HT1080 (cell line): ENCODE results near the gene SLC25A38. TPM values are rescaled to one million over a fixed set of nuclear protein-coding genes. Genes with fewer than 3 reads are reported as not detected.
"Not testable (repeated sequence)": the region's sequence is repeated elsewhere in the genome, so short reads cannot be mapped to it uniquely, and the experiment has no call there.

Experiments used
- DNase-seq: peaks from one replicate; pipeline ENCODE4 v3.0.0-alpha.2; 2015; ENCODE audit warnings: low read depth
- total RNA-seq: library from RNA; depleted of rRNA; stranded (reverse); fragments of >200 nt; shearing (Covaris generic); gene quantifications from 2 replicates; pipeline ENCODE4 v1.2.3, GENCODE V29; 2014

The SLC25A38 gene
- total RNA-seq, 1 experiment from 2014 or later = 53.8 TPM

DNA sequence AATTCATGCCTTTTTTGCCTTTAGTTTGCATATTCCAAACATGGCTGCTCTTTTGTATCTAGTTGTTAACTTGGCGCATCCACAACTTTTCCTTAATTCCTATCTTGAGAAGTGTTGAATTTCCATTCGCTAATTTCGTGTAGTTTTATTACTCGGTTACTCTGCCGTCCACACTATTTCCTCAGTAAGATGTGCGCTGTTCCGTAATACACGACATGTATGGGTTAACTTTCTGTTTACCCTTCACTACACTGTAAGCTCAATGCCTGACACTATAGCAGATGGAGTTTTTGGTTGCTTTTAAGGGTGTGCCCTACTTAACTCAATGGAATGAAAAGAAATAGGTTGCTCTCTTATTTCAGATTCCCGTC lies 24.1 kb downstream of the SLC25A38 start:
- no peak for DNase-seq

DNA sequence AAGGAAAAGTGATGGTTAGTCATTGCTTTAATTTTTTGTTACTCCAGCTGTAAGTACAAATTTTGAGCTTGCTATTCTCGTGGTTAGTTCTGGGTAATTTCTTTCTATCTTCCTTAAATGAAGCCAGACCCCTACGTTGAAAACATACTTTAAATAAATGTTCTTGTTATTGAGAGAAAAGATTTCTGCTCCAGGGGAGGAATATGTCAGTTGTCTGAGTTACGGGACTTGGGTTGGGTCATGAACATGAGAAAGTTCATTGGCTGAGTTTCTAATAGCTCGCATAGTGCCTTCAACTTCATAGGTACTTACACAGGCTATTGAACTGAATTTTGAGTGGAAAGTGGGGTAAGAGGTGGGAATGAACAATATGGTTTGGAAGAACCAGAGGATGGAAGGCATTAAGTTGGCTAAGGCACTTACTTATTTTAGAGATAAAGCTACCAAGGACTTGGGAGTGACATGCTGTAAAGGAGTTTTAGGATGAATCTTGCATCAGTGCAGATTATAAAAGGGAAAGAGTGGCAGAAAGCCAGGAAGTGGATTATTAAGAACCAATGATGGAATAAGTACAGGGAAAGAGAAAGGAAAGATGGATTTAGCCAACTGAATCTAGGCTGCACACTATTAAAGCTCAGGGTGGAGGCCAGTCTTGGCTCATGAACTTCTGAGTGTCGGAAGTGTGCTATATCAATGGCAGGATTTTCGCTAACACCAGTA lies 24.8 kb downstream of the SLC25A38 start:
- DNase-seq = no peak

DNA sequence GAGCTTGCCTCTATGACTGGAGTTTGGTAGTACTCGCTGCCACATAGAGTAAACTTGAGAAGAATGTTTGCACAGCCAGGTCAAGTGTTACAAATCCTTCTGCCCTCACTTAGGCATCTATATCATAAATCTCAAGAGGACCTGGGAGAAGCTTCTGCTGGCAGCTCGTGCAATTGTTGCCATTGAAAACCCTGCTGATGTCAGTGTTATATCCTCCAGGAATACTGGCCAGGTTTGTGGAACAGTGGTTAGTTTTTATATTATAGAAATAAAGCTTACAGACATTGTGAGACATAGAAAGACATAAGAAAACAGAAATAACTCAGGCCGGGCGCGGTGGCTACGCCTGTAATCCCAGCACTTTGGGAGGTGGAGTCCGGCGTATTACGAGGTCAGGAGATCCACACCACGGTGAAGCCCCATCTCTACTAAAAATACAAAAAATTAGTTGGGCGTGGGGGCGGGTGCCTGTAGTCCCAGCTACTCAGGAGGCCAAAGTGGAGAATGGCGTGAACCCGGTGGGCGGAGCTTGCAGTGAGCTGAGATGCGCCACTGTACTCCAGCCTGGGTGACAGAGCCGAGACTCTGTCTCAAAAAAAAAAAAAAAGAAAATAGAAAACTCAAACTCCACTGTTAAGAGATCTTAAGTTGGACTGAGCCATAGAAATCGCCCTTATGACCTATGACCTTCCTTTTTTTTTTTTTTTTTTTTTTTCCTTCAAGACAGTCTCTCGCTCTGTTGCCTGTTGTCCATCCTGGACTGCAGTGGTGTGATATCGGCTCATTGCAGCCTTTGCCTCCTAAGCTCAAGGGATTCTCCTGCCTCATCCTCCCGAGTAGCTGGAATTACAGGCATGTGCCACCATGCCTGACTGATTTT lies 25.6 kb downstream of the SLC25A38 start:
- DNase-seq = peak; percentile 69

DNA sequence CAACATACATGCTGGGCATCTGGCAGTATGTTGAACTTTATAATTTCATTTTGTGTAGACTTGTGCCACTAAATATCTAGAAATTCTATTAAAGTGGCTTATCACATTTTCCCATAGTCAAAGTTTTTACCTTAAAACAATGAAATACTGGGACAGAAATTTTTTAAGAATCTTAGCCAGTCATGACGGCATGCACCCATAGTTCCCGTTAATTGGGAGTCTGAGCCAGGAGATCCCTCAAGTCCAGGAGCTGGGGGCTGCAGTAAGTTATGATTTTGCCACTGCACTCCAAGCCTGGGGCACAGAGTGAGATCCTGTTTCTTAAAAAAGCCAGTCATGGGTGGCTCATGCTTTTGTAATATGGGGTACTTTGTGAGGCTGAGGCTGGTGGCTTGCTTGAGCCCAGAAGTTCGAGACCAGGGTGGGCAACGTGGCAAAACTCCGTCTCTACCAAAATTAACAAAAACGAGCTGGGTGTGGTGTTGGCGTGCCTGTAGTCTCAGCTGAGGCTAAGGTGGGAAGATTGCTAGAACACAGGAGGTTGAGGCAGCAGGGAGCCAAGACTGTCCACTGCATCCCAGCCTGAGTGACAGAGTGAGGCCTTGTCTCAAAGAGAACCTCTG lies 26.5 kb downstream of the SLC25A38 start:
- DNase-seq = no peak

DNA sequence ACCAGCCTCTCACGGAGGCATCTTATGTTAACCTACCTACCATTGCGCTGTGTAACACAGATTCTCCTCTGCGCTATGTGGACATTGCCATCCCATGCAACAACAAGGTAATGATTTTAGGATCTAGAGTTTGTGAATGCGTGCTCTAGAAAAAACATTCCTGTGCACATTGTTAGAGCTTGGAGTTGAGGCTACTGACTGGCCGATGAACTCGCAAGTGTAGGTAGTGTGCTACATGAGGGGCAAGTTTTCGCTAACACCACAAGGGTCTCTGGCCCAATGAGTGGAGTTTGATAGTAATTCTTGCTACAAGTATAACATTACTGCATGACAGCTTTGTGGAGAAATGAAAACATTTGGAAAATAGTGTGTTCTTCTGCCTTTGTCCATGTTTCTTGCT lies 27.7 kb downstream of the SLC25A38 start:
- no peak for DNase-seq

DNA sequence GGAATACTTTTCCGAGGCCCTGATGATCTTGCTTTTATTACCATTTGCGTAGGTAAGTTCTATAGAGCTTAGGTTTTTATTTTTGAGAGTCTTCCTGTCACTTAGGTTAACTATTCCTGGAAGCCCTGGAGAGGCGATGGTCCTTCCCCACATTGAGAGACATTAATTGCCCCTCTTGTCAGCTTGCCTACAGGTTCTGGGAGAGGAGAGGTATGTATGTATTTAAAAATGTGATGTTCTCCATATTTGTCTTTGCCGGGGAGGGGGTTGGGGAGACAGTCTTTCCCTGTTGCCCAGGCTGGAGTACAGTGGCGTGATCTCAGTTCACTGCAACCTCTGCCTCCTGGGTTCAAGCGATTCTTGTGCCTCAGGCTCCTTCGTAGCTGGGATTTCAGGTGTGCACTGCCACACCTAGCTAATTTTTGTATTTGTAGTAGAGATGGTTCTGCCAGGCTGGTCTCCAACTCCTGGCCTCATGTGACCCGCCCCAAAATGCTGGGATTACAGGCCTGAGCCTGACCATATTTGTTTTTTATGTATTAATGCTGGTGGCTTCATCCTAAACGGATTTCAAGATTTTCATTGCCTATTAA lies 29.6 kb downstream of the SLC25A38 start:
- no peak for DNase-seq

DNA sequence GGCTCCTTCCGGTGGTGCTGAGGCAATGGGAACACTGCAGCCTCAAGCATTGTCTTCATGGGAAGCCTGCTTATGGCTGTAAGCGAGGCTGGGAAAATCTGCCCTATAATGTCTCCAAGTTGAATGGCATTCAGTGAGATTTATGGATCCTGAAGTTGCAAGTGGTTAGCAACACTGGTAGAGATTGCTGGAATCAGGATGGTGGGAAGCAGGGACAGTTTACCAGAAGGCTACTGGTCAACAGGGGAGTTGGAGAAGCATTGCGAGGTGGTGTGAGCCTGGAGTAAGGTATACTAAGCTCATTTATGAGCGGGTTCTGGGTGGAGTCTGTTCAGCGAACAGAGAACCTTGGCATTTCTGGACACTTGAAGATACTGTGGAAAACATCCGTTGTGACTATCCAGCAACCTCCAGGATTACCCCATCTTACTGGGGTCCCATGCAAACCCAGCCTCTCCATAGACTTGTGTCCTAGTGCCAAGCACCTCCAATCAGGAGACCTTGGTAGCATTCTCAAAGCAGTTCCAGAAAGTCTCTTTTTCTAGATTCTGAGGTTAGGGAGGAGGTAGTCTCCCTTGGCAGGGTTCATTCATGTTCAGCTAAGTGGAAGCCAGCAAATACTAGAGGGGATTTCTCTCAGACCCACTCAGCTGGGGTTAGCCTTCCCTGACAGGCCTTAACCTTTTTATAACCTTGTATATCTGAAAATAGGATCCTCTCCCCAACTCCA lies 30.7 kb downstream of the SLC25A38 start:
- no peak for DNase-seq

DNA sequence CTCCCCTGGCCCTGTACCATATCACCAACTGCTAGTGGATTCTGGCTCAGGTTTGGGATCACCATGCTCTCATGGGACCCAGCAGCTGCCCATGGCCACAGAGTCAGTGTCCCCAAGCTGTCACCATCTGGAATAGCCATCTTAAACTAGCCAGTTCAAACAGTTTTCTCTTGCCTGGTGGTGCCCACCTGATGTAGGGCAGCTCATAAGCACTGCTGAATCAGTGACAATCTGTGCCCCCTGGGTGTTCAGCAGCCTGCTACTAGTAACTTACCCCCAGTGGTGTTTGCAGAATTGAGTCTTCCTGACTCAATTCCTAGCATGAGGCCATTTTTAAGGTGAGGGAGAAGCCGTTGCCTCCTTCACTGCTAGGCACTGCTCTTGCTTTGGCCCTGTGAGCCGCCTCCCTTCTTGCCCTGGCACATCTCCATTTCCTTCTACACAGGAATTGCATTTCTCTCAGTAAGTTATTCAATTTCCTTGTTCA lies 31.3 kb downstream of the SLC25A38 start:
- DNase-seq = no peak

DNA sequence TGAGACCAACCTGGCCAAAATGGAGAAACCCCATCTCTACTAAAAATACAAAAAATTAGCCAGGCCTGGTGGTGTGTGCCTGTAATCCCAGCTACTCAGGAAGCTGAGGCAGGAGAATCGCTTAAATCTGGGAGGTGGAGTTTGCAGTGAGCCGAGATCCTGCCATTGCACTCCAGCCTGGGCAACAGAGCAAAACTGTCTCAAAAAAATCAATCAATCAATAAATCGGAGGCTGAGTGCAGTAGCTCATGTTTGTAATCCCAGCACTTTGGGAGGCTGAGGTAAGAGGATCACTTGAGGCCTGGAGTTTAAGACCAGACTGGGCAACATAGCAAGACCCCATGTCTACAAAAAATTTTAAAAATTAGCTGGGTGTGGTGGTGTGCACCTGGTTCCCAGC lies 32.1 kb downstream of the SLC25A38 start:
- not testable (repeated sequence) for DNase-seq

DNA sequence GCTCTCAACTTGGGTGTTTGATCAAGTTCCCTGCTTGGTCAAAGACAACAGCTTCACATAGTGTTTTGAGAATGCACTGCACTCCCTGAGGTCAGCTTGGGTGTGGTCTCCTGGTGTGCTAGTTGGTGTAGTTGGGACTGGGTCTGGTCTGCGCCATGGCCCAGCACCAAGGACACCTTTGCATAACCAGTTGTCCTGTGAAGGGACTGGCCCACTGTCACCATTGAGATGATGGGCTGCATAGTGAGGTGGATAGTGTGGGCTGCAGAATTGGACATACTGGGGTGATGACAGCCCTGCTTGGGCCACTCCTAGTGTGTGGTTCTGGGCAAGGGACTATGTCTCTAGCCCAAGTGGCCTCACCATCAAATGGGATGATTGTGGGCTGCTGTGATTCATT lies 32.8 kb downstream of the SLC25A38 start:
- DNase-seq = no peak

DNA sequence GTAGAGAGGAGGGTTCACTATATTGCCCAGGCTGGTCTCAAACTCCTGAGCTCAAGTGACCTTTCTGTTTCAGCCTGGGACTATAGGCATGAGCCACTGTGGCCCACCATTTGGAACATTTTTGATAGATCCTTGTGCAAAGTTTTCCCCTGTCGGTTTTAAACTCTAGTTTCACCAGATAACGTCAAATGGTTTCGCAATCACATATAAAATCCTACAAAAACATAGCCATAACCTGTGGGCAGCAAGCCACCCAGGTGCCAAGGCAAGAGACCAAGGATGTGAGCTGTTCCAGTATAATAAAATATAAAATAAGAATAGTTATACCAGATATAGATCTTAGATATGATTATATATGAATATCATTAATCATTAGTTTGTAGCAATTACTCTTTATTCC lies 33.8 kb downstream of the SLC25A38 start:
- DNase-seq = not testable (repeated sequence)

DNA sequence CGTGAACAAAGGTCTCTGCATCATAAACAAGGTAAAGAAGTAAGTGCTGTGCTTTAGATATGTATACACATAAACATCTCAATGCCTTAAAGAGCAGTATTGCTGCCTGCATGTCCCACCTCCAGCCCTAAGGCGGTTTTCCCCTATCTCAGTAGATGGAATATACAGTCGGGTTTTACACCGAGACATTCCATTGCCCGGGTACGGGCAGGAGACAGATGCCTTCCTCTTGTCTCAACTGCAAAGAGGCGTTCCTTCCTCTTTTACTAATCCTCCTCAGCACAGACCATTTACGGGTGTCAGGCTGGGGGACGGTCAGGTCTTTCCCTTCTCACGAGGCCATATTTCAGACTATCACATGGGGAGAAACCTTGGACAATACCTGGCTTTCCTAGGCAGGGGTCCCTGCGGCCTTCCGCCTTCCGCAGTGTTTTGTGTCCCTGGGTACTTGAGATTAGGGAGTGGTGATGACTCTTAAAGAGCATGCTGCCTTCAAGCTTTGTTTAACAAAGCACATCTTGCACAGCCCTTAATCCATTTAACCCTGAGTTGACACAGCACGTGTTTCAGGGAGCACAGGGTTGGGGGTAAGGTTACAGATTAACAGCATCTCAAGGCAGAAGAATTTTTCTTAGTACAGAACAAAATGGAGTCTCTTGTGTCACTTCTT lies 35.5 kb downstream of the SLC25A38 start:
- DNase-seq = not testable (repeated sequence)

DNA sequence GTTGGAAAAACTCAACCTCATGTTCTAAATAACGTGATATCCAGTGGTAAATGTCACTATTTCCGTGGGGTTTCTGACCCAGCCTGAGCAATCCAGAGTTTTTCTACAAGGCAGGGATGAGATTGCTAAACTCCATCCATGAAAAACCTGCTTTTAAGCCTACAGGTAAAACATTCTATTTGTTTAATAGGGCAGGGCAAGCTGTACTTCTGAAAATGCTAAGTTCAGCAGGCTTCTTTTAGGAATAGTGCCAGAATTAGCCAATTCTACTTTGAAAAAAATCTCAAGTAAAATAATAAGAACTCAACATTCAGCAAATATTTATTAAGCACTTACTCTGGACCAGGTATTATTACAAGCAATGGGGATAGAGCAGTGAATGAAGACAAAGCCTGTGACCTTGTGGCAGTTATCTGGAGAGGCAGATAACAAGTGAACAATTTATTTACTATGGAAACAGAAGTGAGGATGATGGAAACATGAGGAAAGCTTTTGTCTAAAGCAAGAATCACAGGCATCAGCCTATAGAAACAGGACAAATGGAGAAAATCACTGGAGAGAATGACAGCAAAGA lies 36.7 kb downstream of the SLC25A38 start:
- DNase-seq = no peak

DNA sequence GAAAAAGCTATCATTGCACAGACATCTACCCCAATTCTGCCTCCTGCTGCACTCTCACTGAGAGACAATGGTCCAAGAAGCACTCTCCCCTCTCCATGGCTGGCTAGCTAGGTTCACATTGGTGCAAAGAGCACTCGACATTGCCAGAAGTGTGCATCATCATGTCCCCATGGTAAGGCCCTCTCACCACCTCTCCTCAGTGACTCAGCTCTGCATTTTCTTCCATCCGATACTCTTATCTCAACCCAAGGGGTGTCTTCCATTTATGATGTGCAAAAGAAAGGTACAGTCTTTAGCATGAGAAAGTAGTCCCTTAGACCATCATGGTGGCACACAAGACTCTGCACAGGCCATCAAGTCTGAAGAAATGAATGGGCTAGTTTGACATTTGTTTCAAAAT lies 37.4 kb downstream of the SLC25A38 start:
- DNase-seq = no peak

DNA sequence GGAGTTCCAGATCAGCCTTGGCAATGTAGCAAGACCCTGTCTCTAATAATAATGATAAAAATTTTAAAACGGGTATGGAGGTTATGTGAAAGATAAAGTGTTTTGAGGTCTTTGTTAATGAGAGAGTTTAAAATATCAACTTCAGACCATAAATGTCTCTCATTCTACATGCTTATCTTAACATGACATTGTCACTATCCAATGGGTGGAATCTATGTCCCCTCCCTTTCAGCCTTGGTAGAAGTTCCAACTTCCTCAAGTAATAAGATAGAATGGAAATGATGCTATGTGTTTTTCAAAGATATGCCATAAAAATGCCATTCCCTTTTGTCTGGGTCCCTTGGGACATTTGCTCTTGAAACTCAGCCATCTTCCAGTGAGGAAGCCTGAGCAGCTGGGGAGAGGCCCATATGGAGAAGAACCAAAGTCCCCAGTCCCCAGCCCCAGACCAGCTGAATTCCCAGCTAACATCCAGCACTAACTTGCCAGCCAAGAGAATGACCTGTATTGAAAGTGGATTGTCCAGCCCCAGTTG lies 40.3 kb downstream of the SLC25A38 start:
- DNase-seq = no peak

DNA sequence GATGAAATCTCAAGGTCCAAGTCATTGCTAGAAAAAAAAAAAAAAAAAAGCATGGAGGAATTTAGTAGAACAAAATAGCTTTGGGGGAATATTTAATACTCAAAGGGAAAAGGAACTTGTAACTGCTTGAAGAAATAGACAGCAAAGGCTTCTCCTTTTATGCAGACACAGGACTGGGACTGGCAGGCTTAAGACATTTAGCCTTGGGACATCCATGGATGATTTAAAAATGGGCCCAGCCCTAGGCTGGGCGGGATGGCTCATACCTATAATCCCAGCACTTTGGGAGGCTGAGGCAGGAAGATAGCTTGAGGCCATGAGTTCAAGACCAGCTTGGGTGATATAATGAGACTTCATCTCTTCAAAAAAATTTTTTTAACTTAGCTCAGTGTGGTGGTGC lies 43.1 kb downstream of the SLC25A38 start:
- DNase-seq = no peak

DNA sequence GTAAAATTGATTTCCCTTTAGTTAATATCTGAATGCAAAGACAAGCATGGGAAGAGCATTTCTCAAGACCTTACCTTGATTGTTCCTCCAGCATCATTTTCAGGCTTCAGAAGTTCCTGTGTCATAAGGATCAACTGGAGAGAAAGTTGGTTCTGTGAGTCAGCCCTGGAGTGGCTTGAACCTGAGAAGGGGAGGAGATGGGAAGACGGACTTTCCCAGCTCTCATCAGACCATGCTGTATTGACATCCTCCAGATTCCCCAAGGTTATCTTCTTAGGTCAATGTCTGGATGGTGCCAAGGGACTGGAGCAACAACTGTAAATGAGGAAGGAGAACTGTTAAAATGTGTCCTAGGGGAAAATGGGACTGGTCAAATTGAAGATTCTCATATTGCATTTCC lies 44.3 kb downstream of the SLC25A38 start:
- DNase-seq = no peak

DNA sequence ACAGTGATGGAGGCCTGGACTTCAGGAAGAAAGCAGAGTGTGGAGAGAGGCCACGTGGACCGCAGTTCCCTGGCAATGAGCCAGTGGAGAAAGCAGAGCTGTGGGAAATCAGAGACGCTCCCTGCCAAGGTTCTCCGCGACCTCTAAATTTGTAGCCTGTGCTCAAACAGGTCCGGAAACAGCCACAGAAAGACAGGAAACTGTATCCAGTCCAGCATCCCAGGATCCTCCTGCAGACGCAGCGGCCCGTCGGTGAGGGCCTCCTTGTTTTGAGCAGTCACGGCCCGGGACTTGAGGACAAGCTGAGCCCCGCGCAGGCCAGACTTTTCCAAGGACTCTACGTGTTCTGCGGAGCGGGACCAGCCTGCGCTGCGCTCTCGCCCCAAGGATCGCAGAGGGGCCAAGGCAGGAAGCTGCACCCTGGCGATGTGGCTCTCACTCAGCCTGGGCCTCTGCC lies 45.6 kb downstream of the SLC25A38 start:
- DNase-seq = no peak

DNA sequence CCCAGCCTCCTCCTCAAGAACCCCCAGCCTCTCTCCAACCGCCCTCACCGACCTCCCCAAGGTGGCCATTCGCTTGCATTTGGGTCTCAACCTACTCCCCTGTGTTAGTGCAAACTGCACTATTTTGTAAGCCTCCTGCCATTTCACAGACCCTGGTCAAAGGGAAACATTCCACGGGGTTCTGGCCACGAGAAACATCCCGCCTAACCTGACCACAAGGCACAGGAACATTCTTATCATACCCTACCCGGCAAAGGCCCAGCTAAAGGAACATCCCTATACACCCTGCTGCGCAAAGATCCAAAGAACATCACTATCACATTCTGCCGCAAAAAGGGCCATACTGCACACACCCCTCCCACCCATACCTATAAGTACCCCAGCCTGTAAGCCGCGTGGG lies 46.3 kb downstream of the SLC25A38 start:
- no peak for DNase-seq

DNA sequence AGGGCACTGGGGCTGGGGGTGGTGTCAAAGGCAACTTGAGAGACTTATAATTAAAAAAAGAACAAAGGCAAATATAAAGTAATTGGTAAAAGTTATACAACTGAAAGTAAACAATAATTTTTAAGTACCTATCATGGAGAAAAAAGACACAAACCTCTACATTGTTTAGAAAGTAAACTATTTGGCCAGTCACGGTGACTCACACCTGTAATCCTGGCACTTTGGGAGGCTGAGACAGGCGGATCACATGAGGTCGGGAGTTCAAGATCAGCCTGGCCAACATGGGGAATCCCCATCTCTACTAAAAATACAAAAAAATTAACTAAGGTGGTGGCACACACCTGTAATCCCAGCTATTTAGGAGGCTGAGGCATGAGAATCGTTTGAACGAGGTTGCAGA lies 49.2 kb downstream of the SLC25A38 start:
- DNase-seq = peak; percentile 49
